SIG-M5 (cell line): ENCODE results near the gene CAMK2G.
"Not testable (repeated sequence)": the region's sequence is repeated elsewhere in the genome, so short reads cannot be mapped to it uniquely, and the experiment has no call there.

Source experiments
- DNase-seq: peaks from one replicate; lab custom pipeline; 2025; lab: John Stamatoyannopoulos, UW

Gene CAMK2G

GRCh38 chr10:73790886-73791625 lies 83.3 kb downstream of the CAMK2G start:
- no peak for DNase-seq

GRCh38 chr10:73789659-73790055 lies 84.7 kb downstream of the CAMK2G start:
- no peak for DNase-seq

GRCh38 chr10:73788864-73789658 lies 85.3 kb downstream of the CAMK2G start:
- no peak for DNase-seq

GRCh38 chr10:73787031-73787800 lies 87.1 kb downstream of the CAMK2G start:
- DNase-seq: not testable (repeated sequence)

GRCh38 chr10:73786512-73786885 lies 87.9 kb downstream of the CAMK2G start:
- DNase-seq: no peak

- no peak for DNase-seq
These were observed 88.4 kb downstream of the CAMK2G start for GRCh38 chr10:73785721-73786511.

DNA sequence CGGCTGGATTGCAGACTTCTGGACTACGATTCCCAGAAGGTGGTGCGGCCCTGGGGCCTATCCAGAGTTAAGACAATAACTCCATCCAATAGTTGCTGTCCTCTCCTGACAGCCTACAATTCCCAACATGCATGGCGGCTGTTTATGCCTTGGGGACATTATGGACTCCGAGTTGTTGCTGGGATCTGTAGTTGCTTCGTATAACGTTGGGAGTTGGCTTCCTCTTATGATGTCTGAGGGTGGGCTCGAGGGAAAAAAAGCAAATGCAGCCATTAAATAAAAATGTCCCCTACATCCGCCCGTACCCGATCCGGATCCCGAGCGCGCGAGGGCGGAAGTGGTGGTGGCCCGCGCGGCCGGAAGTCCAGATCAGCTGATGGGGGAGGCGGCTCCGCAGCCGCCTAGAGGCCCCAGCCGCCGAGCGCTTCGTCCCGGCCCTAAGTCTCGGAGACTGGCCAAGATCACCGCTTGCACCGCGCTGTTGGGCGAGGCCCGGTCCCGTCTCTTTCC lies 89.1 kb downstream of the CAMK2G start, which contains the start of gene ZSWIM8:
Gene ZSWIM8, plus strand, starts transcription at position 396 of the 510 bp plus-strand sequence. CDS start 273 bp downstream, outside the sequence.
- peak; percentile 93 for DNase-seq

DNA sequence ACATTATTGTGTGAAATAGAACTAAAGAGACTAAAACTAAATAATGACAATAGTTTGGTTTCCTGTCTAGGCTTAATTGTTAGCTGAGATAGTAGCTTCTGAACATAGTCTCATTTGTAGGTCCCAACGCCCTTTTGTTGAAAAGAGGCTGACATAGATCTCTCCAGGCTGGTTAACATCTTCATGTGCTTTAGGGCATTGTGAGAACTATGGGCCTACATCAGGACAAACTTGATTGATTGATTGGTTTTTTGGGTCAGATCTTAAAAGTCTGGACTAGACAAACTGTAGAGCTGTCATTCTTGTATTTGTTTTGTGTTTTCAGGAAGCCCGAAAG lies 91.6 kb downstream of the CAMK2G start:
- no peak for DNase-seq

- no peak for DNase-seq
These were observed 92.2 kb downstream of the CAMK2G start, which contains the start of gene CHCHD1 for GRCh38 chr10:73781879-73782748. TSS of gene CHCHD1 (plus strand) at chr10:73782048. CDS start at chr10:73782076, 28 bp downstream.

DNA sequence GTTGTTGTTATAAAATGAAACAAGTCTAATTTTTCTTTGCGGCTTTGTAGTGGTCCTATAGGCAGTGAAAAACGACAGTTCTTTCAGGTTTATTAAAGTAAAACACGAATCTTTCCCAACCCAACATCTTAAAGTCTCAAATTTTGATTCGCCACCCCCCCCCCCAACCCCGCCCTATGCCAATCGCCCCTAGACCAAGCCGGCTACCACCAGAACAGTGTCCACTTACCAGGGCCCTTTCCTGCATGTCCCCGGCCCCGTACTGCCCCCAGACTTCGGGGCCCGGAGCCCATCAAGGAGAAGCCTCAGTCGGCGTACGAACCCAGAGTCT lies 92.8 kb downstream of the CAMK2G start:
- no peak for DNase-seq

GRCh38 chr10:73780966-73781365 lies 93.4 kb downstream of the CAMK2G start:
- no peak for DNase-seq

GRCh38 chr10:73780301-73780700 lies 94.1 kb downstream of the CAMK2G start:
- DNase-seq: no peak

GRCh38 chr10:73779539-73780197 lies 94.7 kb downstream of the CAMK2G start:
- DNase-seq: no peak

DNA sequence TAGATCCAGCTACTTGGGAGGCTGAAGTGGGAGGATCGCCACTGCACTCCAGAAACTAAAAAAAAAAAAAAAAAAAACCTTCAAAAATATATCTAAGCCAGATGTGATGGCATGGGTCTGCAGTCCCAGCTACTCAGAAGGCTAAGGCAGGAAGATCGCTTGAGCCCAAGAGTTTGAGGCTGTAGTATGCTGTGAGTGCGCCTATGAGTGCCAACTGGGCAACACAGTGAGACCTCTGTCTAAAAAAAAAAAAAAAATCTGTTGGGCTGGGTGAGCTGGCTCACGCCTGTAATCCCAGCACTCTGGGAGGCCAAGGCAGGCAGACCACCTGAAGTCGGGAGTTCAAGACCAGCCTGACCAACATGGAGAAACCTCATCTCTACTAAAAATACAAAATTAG lies 95.3 kb downstream of the CAMK2G start:
- no peak for DNase-seq

DNA sequence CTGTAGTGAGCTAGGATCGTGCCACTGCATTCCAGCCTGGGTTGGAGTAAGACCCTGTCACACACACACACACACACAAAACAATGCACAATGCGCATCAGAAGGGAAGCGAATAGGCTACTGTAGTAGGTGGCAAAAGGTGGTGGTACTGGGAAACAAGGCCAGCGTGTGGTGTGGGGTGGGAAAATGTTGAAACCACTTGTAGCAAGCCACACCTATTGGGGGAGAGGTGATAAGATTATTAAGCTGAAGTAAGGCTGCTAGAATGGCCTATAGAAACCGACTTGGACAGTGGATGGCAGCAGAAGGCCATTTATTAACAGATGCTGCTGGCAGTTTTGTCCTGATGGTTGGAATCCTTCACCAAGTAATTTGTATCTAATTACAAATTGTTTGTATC lies 99.7 kb downstream of the CAMK2G start:
- no peak for DNase-seq

GRCh38 chr10:73773152-73773879 lies 101.0 kb downstream of the CAMK2G start:
- DNase-seq: no peak

DNA sequence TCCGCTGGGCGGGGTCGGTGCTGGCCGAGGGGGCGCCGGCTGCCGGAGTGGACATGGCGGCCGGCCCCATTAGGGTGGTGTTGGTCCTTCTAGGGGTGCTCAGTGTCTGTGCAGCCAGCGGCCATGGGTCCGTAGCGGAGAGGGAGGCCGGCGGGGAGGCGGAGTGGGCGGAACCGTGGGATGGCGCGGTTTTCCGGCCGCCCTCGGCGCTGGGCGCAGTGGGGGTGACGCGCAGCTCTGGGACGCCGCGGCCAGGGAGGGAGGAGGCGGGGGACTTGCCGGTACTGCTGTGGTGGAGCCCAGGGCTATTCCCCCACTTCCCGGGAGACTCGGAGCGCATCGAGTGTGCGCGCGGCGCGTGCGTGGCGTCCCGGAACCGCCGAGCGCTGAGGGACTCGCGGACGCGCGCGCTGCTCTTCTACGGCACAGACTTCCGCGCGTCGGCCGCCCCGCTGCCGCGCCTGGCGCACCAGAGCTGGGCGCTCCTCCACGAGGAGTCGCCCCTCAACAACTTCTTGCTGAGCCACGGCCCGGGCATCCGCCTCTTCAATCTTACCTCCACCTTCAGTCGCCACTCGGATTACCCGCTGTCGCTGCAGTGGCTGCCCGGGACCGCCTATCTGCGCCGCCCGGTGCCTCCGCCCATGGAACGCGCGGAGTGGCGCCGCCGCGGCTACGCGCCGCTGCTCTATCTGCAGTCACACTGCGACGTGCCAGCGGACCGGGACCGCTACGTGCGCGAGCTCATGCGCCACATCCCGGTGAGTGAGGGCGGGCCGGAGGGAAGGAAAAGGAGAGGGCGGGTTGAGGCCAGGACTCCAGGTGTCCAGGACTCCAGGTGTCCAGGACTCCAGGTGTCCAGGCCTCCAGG lies 101.8 kb downstream of the CAMK2G start:
- no peak for DNase-seq

- DNase-seq: no peak
These were observed 102.6 kb downstream of the CAMK2G start for GRCh38 chr10:73771722-73772280.
